Subcutaneous adipose tissue (tissue), 4 donors: ENCODE results near the gene ETV7. TPM values are rescaled to one million over a fixed set of nuclear protein-coding genes. Genes with fewer than 3 reads are reported as not detected.

Source experiments
- total RNA-seq, 4 donors: library from RNA; depleted of rRNA; stranded (reverse); fragments of >200 nt; gene quantifications; one replicate each; pipeline ENCODE4 v1.1.0, GENCODE V29; 2016
- TF ChIP-seq, protein P1 (sequence below): fragments of 450-650 bp; IDR thresholded peaks from one replicate; pipeline ENCODE4 v1.5.1; 2016; ENCODE audit warnings: low read depth, mild to moderate bottlenecking, control low read depth, antibody characterized with exemption, moderate library complexity

Gene ETV7
- total RNA-seq, 4 donors from 2014 or later = 0.44 to 1.6 (median 0.54) TPM

DNA sequence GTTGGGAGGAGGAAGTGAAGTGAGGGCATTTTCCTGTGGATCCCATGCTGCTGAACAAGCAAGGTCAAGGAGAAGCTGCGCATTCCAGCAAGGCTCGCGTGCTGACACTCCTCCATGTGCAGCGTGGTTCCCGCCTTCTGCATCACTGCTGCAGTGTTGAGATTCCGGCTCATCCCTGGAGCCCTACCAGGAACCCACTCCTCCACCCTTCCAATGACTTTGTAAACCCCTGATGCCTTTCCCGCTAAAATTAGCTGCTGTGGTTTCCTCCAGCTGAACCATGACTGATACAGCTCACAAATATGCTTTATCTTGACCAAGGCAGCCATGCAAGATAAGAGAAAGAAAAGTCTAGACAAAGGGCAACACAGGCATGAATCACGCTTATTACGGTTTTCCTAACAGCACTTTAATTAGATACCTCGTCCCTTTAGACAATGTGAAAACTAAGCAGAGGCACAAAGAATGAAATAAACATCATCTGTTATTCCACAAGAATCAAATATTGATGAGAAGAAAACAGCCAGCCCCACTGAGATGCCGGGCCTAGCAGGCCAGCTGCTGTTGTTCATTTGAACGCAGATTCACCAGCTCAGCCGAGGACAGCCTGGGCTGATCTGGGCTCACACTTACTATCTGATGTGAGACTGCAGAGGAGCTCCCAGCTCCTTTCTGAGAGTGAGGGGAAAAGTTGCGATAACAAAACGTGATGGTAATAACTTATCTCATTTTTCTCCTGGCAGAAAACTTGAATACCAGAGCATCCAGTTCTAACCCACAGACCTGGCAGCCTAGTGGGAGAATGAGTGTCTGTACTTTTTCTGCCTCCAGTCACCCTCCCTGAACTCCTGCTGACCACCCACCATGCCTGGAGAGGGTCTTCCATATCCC is 36.5 kb downstream of the ETV7 start:
- TF ChIP-seq, protein P1, sequence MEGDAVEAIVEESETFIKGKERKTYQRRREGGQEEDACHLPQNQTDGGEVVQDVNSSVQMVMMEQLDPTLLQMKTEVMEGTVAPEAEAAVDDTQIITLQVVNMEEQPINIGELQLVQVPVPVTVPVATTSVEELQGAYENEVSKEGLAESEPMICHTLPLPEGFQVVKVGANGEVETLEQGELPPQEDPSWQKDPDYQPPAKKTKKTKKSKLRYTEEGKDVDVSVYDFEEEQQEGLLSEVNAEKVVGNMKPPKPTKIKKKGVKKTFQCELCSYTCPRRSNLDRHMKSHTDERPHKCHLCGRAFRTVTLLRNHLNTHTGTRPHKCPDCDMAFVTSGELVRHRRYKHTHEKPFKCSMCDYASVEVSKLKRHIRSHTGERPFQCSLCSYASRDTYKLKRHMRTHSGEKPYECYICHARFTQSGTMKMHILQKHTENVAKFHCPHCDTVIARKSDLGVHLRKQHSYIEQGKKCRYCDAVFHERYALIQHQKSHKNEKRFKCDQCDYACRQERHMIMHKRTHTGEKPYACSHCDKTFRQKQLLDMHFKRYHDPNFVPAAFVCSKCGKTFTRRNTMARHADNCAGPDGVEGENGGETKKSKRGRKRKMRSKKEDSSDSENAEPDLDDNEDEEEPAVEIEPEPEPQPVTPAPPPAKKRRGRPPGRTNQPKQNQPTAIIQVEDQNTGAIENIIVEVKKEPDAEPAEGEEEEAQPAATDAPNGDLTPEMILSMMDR = no peak

DNA sequence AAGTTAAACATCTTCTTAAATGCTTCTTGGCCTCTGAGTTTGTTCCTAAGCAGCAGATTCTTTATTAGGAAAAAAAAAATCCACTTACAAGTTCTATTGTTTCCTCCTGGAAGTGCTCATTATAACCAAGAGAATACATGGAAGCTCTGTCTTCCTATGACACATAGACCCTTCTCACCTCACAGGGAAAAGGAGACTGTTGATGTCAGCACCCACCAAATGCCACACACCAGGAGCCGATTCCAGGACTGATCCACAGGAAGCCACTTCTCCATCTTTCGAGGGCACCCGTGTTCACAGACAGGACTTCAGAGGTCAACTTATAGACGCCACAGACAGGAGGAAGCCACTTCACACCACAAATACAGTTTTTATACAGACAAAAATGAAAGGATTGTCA is 37.4 kb downstream of the ETV7 start:
- TF ChIP-seq, protein P1 = no peak

DNA sequence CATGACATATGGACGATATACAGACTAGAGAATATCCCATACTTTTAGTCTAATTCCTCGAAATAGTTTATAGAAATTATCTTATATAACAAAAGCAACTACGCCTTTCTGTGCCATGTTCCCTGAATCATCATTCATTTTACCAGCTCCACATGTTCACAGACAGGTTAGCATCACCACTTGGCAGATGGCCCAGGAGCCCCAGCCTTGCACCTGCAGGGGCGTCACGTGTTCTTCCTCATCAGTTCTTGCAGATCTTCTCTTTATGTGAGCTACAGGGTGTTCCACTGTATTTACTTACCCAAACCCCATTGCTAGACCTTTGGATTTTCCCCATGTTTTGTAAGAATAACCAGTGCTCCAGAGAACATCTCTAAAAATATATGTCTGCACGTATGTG is 38.2 kb downstream of the ETV7 start:
- TF ChIP-seq, protein P1 = no peak

DNA sequence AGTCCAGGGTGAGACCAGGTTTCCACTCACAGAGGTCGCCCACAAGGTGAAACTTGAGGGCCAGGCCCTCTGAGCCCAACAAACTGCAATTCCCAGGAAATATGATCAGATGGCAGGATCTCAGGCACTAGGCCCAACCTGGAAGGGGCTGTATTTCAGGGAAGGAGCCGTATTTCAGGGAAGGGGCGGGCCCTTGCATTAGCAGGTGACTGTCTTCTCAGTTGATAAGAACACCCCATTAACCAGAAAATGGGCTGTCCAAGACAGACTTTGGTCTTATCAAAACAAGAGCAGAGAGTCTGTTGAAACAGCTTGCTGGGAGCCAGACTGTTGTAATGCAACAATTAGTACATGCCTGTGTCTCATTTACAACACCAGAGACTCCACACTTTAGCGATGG is 39.8 kb downstream of the ETV7 start:
- TF ChIP-seq, protein P1 = no peak

DNA sequence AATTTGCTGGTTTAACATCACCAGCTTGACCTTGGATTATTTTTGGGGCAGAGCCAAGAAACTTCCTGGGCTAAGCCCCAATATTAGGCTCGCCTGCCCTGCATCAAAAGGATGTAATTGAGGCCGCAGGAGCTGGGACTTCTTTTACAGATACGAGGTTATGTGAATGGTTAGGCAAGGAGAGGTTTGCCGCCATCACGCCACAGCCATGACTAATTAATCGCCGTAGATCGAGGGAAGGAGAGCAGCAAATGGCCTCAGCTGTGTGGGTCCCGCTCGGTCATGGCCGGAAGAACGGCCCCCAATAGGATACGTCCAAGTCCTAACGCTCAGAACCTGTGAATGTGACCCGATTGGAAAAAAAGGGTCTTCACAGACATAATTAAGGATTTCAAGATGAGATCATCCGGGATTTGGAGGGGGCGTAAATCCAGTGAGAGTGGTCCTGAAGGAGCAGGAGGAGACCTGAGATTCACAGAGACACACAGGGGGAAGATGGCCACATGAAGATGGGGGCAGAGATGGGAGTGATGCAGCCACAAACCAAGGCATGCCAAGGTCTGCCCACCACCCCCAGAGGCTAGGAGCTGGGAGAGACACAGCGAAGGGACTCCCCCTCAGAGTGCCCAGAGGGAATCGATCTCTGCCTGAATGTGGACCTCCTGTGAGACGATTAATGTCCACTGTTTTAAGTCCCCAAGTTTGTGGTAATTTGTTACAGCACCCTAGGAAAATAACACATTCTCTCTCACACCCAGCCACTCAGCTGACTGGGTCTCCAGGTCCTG is 40.8 kb downstream of the ETV7 start:
- TF ChIP-seq, protein P1 = no peak

DNA sequence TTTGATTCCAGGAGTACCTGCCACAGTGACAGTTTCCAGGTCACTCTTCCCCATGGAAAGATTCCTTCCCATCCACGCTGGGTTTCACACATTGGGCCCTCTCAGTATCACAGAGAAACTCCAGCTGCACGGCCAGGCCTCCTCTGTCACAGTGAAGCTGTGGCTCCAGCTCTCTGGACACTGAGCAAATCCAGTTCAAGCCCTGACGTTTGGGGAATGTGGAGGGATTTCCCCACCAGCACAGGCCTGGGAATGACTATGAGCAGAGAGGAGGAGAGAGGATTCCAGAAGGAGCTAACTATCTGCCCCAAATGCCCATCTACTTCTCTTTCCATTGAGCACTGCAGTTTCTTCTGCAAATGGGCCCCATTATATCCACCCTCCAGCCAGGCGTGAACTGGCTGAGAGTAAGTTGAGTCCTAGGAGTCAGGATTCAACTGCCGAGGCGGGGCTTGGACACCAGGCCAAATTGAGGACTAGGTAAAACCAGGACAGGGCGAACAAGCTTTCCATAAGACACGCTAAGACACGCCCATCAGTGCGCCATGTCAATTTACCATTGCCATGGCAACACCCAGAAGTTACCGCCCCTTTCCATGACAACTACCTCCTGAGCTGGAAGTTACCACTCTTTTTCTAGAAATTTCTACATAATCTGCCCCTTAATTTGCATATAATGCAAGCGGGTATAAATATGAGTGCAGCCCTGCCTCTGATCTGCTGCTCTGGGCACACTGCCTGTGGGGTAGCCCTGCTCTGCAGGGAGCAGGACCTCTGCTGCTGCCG is 41.6 kb downstream of the ETV7 start:
- TF ChIP-seq, protein P1 = no peak
